Measurements from ENCODE around the gene MAP3K7. TPM values are rescaled to one million over a fixed set of nuclear protein-coding genes. Genes with fewer than 3 reads are reported as not detected.

Gene MAP3K7
- total and polyA plus RNA-seq, 5 donors from 2014 or later: 21.1 to 27.9 (median 24.6) TPM

- H3K36me3 Mint-ChIP-seq: no peaks in the 10 kb centered on the region
- Histone ChIP-seq H3K4me3 (ENCODE audit: low read depth, low read length) (no peak overlapping the region), H3K4me1 (ENCODE audit: control insufficient read depth, insufficient read depth, low read length, poor library complexity, severe bottlenecking) (peaks cover 42% of the 10 kb centered on the region), H3K27ac (ENCODE audit: insufficient read depth, low read length, poor library complexity, severe bottlenecking) (no peak overlapping the region), H3K9me3 (ENCODE audit: control insufficient read depth in 2 of 2, low read length in 2 of 2) (no peaks in the 10 kb centered on the region), H3K36me3 (ENCODE audit: control insufficient read depth, insufficient read depth, low read length) (no peaks in the 10 kb centered on the region), H3K27me3 (ENCODE audit: control insufficient read depth, insufficient read depth, low read length) (no peaks in the 10 kb centered on the region)
- no peak overlapping the region for H3K27ac Mint-ChIP-seq
- no peak overlapping the region for H3K4me3 Mint-ChIP-seq
- ATAC-seq (ENCODE audit: low read depth in 2 of 2) (no peak), DNase-seq (no peak)
- no peaks in the 10 kb centered on the region for H3K9me3 Mint-ChIP-seq
- peaks cover 43 to 60% (median 49%) of the 10 kb centered on the region in 4 donors for H3K4me1 Mint-ChIP-seq
- H3K27me3 Mint-ChIP-seq: peaks cover 7% of the 10 kb centered on the region
Measured at GRCh38 chr6:90468080-90468479, 118.8 kb downstream of the MAP3K7 start.

- Mint-ChIP-seq H3K27ac (peak overlapping the region in 1 of 3 donors; percentile 56), H3K36me3 (no peaks in the 10 kb centered on the region), H3K4me3 (no peak overlapping the region), H3K27me3 (peaks cover 7% of the 10 kb centered on the region), H3K4me1 (peaks cover 43 to 60% (median 49%) of the 10 kb centered on the region in 4 donors), H3K9me3 (no peaks in the 10 kb centered on the region)
- Histone ChIP-seq H3K9me3 (ENCODE audit: control insufficient read depth in 2 of 2, low read length in 2 of 2) (no peaks in the 10 kb centered on the region), H3K4me1 (ENCODE audit: control insufficient read depth, insufficient read depth, low read length, poor library complexity, severe bottlenecking) (peaks cover 38% of the 10 kb centered on the region), H3K36me3 (ENCODE audit: control insufficient read depth, insufficient read depth, low read length) (no peaks in the 10 kb centered on the region), H3K4me3 (ENCODE audit: low read depth, low read length) (no peak overlapping the region), H3K27me3 (ENCODE audit: control insufficient read depth, insufficient read depth, low read length) (no peaks in the 10 kb centered on the region), H3K27ac (ENCODE audit: insufficient read depth, low read length, poor library complexity, severe bottlenecking) (no peak overlapping the region)
- ATAC-seq (ENCODE audit: low read depth in 2 of 2): no peak
- DNase-seq: no peak
Measured at GRCh38 chr6:90467546-90467945, 119.3 kb downstream of the MAP3K7 start.

DNA sequence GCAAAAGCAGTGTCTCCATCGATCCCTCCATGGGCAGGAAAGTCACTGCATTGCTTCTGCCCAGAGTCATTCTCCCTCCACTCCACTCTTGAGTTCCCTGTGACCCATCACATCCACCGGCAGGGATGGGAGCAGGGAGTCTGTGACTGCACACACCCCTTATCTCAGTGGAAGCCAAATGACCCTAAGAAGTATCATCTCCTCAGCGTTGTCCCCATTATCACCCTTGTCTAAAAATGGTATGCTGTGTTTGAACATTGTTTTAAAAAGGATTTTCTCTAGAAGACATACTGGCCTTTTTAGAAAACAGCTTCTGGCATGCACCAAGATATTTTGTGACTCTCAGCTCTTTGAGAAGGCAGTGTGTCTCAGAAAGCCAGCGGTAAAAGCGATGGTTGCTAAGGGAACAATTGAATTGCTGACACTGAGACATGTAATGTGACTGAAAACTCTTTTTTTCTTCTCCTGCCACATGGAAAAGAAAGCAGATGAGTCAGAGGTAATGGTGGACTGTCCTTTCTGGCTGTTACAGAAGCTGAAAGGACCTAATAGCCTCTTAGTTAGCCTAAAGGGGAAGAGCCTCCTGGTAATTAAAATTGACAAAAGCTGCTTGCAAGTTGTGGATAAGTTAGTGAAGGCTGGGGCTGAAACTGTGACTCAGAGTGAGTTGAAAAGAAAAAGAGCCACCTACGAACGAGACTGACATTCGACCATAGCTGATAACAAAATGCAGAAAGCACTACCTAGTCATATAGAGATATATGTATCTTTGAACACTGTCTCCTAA is 120.5 kb downstream of the MAP3K7 start:
- Histone ChIP-seq H3K4me1 (ENCODE audit: control insufficient read depth, insufficient read depth, low read length, poor library complexity, severe bottlenecking) (peaks cover 26% of the 10 kb centered on the region), H3K27me3 (ENCODE audit: control insufficient read depth, insufficient read depth, low read length) (no peaks in the 10 kb centered on the region), H3K4me3 (ENCODE audit: low read depth, low read length) (peak overlapping the region; percentile 15), H3K36me3 (ENCODE audit: control insufficient read depth, insufficient read depth, low read length) (no peaks in the 10 kb centered on the region), H3K9me3 (ENCODE audit: control insufficient read depth in 2 of 2, low read length in 2 of 2) (no peaks in the 10 kb centered on the region), H3K27ac (ENCODE audit: insufficient read depth, low read length, poor library complexity, severe bottlenecking) (no peak overlapping the region)
- peaks cover 4% of the 10 kb centered on the region for H3K27me3 Mint-ChIP-seq
- H3K4me3 Mint-ChIP-seq: peak overlapping the region in 3 of 4 donors; percentile 2 to 78 (median 50)
- peaks cover 40 to 56% (median 46%) of the 10 kb centered on the region in 4 donors for H3K4me1 Mint-ChIP-seq
- peak; percentile 33 to 44 for ATAC-seq (ENCODE audit: low read depth in 2 of 2)
- DNase-seq: peak in 1 of 3 donors; percentile 68
- peak overlapping the region; percentile 56 to 67 (median 57) for H3K27ac Mint-ChIP-seq
- H3K9me3 Mint-ChIP-seq: no peaks in the 10 kb centered on the region
- H3K36me3 Mint-ChIP-seq: peaks cover 2% of the 10 kb centered on the region

DNA sequence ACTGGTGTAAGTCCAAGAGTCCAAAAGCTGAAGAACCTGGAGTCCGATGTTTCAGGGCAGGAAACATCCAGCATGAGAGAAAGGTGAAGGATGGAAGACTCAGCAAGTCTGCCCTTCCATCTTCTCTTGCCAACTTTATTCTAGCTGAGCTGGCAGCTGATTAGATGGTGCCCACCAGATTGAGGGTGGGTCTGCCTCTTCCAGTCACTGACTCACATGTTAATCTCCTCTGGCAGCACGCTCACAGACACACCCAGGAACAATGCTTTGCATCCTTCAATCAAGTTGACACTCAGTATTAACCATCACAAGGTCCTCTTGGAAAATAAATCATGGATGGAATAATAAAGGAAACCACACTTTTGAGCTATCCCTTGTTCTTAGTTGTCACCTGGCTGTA is 121.2 kb downstream of the MAP3K7 start:
- Histone ChIP-seq H3K36me3 (ENCODE audit: control insufficient read depth, insufficient read depth, low read length) (no peaks in the 10 kb centered on the region), H3K27me3 (ENCODE audit: control insufficient read depth, insufficient read depth, low read length) (no peaks in the 10 kb centered on the region), H3K9me3 (ENCODE audit: control insufficient read depth in 2 of 2, low read length in 2 of 2) (no peaks in the 10 kb centered on the region), H3K27ac (ENCODE audit: insufficient read depth, low read length, poor library complexity, severe bottlenecking) (no peak overlapping the region), H3K4me1 (ENCODE audit: control insufficient read depth, insufficient read depth, low read length, poor library complexity, severe bottlenecking) (peaks cover 20% of the 10 kb centered on the region), H3K4me3 (ENCODE audit: low read depth, low read length) (no peak overlapping the region)
- Mint-ChIP-seq H3K27ac (peak overlapping the region; percentile 36 to 56 (median 39)), H3K4me1 (peaks cover 36 to 57% (median 42%) of the 10 kb centered on the region in 4 donors), H3K9me3 (no peaks in the 10 kb centered on the region), H3K27me3 (no peaks in the 10 kb centered on the region), H3K4me3 (peak overlapping the region in 1 of 4 donors; percentile 78), H3K36me3 (peaks cover 5% of the 10 kb centered on the region)
- no peak for ATAC-seq (ENCODE audit: low read depth in 2 of 2)
- no peak for DNase-seq

DNA sequence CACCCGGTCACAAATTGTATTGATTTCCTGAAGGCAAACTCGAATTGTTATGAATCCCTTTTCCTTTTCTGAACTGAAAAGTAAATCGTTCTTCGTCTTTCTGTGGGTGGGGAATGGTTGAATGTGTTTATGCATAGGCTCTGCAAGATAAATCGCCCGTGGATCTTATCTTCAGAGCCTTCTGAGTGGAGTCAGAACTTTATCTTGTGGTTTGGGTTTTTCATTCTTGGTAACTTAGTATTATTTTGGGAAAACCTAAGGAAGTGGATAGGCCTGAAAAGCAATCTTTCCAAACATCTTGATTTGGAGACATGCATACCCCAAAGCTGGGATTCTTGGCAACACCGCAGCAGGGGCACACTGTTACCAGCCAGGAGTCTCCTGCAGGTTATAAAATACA is 122.4 kb downstream of the MAP3K7 start:
- Histone ChIP-seq H3K27me3 (ENCODE audit: control insufficient read depth, insufficient read depth, low read length) (no peaks in the 10 kb centered on the region), H3K9me3 (ENCODE audit: control insufficient read depth in 2 of 2, low read length in 2 of 2) (no peaks in the 10 kb centered on the region), H3K36me3 (ENCODE audit: control insufficient read depth, insufficient read depth, low read length) (no peaks in the 10 kb centered on the region), H3K27ac (ENCODE audit: insufficient read depth, low read length, poor library complexity, severe bottlenecking) (no peak overlapping the region), H3K4me1 (ENCODE audit: control insufficient read depth, insufficient read depth, low read length, poor library complexity, severe bottlenecking) (peaks cover 30% of the 10 kb centered on the region), H3K4me3 (ENCODE audit: low read depth, low read length) (no peak overlapping the region)
- ATAC-seq (ENCODE audit: low read depth in 2 of 2) (no peak), DNase-seq (no peak)
- H3K4me1 Mint-ChIP-seq: peaks cover 33 to 68% (median 50%) of the 10 kb centered on the region in 4 donors
- H3K27me3 Mint-ChIP-seq: peaks cover 6% of the 10 kb centered on the region
- peak overlapping the region in 1 of 4 donors; percentile 46 for H3K4me3 Mint-ChIP-seq
- H3K9me3 Mint-ChIP-seq: peaks cover 0 to 2% (median 0%) of the 10 kb centered on the region in 7 donors
- H3K36me3 Mint-ChIP-seq: peaks cover 9% of the 10 kb centered on the region
- H3K27ac Mint-ChIP-seq: peak overlapping the region in 2 of 3 donors; percentile 66 to 95

DNA sequence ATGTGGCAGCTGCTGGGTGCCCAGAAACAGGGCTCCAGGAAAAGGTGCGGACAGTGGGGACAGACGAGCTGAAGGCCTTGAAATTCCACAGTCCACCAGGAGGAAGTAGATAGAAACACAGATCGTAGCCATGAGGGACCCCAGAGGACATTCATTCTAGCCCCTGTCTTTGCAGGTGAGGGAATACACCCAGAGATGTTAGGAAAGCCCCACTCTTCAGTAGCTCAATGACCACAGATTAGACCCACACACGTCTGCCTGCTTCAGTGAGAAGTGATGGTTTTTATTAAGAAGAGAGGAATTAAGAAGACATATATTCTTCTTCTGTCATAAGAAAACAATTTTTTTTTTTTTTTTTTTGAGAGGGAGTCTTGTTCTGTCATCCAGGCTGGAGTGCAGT is 123.0 kb downstream of the MAP3K7 start:
- Mint-ChIP-seq H3K27me3 (peaks cover 6% of the 10 kb centered on the region), H3K36me3 (peaks cover 9% of the 10 kb centered on the region), H3K4me3 (peak overlapping the region in 3 of 4 donors; percentile 46 to 79 (median 75)), H3K4me1 (peaks cover 36 to 74% (median 57%) of the 10 kb centered on the region in 4 donors), H3K27ac (peak overlapping the region; percentile 95 to 98 (median 98)), H3K9me3 (peaks cover 0 to 2% (median 0%) of the 10 kb centered on the region in 7 donors)
- peak overlapping the region; percentile 26 for H3K27ac ChIP-seq (ENCODE audit: insufficient read depth, low read length, poor library complexity, severe bottlenecking)
- no peaks in the 10 kb centered on the region for H3K9me3 ChIP-seq (ENCODE audit: control insufficient read depth in 2 of 2, low read length in 2 of 2)
- no peak for ATAC-seq (ENCODE audit: low read depth in 2 of 2)
- H3K36me3 ChIP-seq (ENCODE audit: control insufficient read depth, insufficient read depth, low read length): no peaks in the 10 kb centered on the region
- H3K4me3 ChIP-seq (ENCODE audit: low read depth, low read length): peak overlapping the region; percentile 56
- peaks cover 36% of the 10 kb centered on the region for H3K4me1 ChIP-seq (ENCODE audit: control insufficient read depth, insufficient read depth, low read length, poor library complexity, severe bottlenecking)
- H3K27me3 ChIP-seq (ENCODE audit: control insufficient read depth, insufficient read depth, low read length): no peaks in the 10 kb centered on the region
- DNase-seq: no peak

All from CD4-positive, CD25-positive, alpha-beta regulatory T cell (primary cell).